ENCODE measurements around the gene EPS15.

The EPS15 gene

GRCh38 chr1:51385776-51386175, 133.3 kb downstream of the EPS15 start:
- TF ChIP-seq CTCF (IDR thresholded peaks at IDR 0.05; ENCODE audit: insufficient read depth, missing control alignments): no peak
- no peak for FAIRE-seq
- DNase-seq (ENCODE audit: insufficient read length, low spot score): no peak

DNA sequence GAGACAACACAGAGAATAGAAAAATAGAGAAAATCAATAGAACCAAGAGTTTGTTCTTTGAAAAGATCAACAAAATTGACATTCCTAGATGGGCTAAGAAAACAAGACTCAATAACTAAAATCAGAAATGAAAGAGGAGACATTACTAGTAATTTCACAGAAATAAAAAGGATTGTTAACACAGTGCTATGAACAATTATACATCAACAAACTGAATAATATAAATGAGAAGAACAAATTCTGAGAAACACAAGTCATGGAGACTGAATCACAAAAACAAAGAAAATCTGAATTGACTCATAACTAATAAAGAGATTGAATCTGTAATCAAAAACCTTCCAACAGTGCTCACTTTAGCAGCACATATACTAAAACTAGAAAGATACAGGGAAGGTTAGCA, 137.1 kb downstream of the EPS15 start:
- DNase-seq (ENCODE audit: insufficient read length, low spot score) (no peak), FAIRE-seq (no peak)
- TF ChIP-seq CTCF (IDR thresholded peaks at IDR 0.05; ENCODE audit: insufficient read depth, missing control alignments): no peak

DNA sequence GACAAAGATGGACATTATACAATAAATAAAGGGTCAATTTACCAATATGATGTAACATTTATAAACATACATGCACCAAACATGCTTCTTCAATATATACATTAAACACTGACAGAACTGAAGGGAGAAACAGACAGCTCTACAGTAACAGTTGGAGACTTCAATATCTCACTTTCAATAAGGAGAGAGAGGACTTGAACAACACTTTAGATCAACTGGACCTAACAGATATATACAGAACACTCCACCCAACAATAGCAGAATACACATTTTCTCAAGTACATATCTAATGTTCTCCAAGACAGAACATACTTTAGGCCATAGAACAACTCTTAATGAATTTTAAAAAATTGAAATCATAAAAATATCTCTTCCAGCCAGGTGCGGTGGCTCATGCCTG, 138.1 kb downstream of the EPS15 start:
- no peak for FAIRE-seq
- no peak for DNase-seq (ENCODE audit: insufficient read length, low spot score)
- TF ChIP-seq CTCF (IDR thresholded peaks at IDR 0.05; ENCODE audit: insufficient read depth, missing control alignments): no peak

DNA sequence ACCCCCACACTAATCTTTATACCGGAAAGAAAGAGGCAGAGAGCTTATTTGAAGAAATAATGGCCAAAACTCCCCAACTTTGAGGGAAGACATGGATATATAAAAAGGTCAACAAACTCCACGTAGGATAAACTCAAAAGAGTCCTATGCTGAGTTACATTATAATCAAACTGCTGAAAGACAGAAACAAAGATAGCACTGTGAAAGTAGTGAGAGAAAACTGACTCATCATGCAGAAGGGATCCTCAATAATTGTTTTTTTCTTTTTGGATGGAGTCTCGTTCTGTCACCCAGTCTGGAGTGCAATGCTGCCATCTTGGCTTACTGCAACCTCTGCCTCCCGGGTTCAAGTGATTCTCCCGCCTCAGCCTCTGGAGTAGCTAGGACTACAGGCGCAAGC, 140.2 kb downstream of the EPS15 start:
- FAIRE-seq (no peak), DNase-seq (ENCODE audit: insufficient read length, low spot score) (no peak)
- no peak for TF ChIP-seq CTCF (IDR thresholded peaks at IDR 0.05; ENCODE audit: insufficient read depth, missing control alignments)

DNA sequence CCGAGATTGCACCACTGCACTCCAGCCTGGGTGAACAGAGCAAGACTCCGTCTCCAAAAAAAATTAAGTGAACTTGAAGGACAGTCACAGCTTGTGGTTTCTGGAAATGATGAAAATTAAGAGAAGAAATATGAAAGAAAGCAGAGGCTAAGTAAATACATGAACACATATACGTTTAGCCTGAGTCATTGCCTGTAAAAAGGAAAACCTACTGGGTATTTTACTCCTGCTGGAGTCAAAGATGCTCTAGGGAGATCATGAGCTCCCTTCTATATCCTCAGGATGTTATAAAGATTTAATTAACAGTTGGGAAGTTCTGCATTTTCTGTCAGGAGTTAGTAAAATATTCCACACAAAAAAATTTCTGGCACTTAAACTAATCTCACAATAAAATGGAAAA, 145.2 kb downstream of the EPS15 start:
- DNase-seq (ENCODE audit: insufficient read length, low spot score) (no peak), FAIRE-seq (no peak)
- no peak for TF ChIP-seq CTCF (IDR thresholded peaks at IDR 0.05; ENCODE audit: insufficient read depth, missing control alignments)

- no peak for TF ChIP-seq CTCF (IDR thresholded peaks at IDR 0.05; ENCODE audit: insufficient read depth, missing control alignments)
- no peak for FAIRE-seq
- DNase-seq (ENCODE audit: insufficient read length, low spot score): no peak
Measured at GRCh38 chr1:51372561-51372960, 146.5 kb downstream of the EPS15 start.

DNA sequence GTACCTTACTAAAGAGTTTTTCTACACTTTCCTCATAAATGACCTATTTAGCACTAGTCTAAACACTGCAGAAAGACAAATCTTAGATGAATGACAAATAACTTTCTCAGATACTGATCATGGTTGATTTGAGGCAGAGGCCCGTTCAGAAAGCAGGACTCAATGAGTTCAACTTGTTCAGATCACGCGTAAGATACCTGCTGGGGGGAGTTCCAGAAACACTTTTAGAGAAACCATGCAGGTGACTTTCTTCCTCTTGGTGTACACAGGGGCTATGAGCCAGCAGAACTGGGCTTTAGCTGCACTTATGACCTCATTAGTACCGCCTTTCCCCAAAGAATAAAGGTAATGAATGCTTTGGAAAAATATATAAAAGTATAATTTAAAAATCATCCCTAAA, 149.9 kb downstream of the EPS15 start:
- no peak for TF ChIP-seq CTCF (IDR thresholded peaks at IDR 0.05; ENCODE audit: insufficient read depth, missing control alignments)
- no peak for DNase-seq (ENCODE audit: insufficient read length, low spot score)
- FAIRE-seq: no peak
